Adrenal gland (tissue), 12 donors: Measurements from ENCODE around the gene NIPAL3. TPM values are rescaled to one million over a fixed set of nuclear protein-coding genes. Genes with fewer than 3 reads are reported as not detected.

Source experiments
- DNase-seq, 7 donors: peaks; one replicate each; pipeline ENCODE4 v3.0.0-alpha.2; 2019 to 2020
- H3K27ac ChIP-seq, 5 donors: fragments of 200-600 bp; sonication (generic) in 4 of 5; 1 replicate in 3 of 5; 2 replicates in 2 of 5; pipeline versions ENCODE4 v1.5.1 to v1.8.0; 2016 to 2020; ENCODE audit warnings: mild to moderate bottlenecking in 1 of 5
- H3K27me3 ChIP-seq: fragments of 200-600 bp; 2 replicates; pipeline ENCODE4 v1.8.0; 2021
- H3K36me3 ChIP-seq, 2 donors: fragments of 200-600 bp; replicated peaks in 1 of 2; 1 replicate in 1 of 2; 2 replicates in 1 of 2; pipeline versions ENCODE4 v1.5.1 to v1.8.0; 2018 to 2022
- H3K4me1 ChIP-seq, 2 donors: fragments of 200-600 bp; replicated peaks in 1 of 2; 1 replicate in 1 of 2; 2 replicates in 1 of 2; pipeline versions ENCODE4 v1.5.1 to v1.8.0; 2018 to 2021
- H3K4me3 ChIP-seq, 4 donors: fragments of 200-600 bp; sonication (generic) in 3 of 4; one replicate each; pipeline ENCODE4 v1.5.1; 2016 to 2018
- H3K9me3 ChIP-seq, 3 donors: fragments of 200-600 bp; sonication (generic) in 1 of 3; replicated peaks in 1 of 3; 1 replicate in 2 of 3; 2 replicates in 1 of 3; pipeline versions ENCODE4 v1.5.1 to v1.8.0; 2016 to 2021
- POLR2A ChIP-seq, 2 donors: fragments of 450-650 bp; IDR thresholded peaks; one replicate each; pipeline ENCODE4 v1.6.1; 2017; ENCODE audit warnings: antibody characterized with exemption in 2 of 2, mild to moderate bottlenecking in 2 of 2, moderate library complexity in 1 of 2
- WGBS, 4 donors: extraction: QIAGEN DNeasy Blood & Tissue Kit in 2 of 4; methylation state at CpG; one replicate each; pipeline versions ENCODE4 v1.1.5 to v1.1.7; 2013 to 2017; 5-methylcytosine and 5-hydroxymethylcytosine counted together
- intact Hi-C, 2 donors: fragments of 100-400 bp; cut with DNase I; formaldehyde crosslinking; loops; one replicate each; pipeline versions ENCODE4 v1.14.1 to v1.15.0; 2022 to 2023
- polyA plus RNA-seq, 3 donors: library from polyadenylated mRNA; stranded (reverse); fragments of 200-250 nt in 2 of 3; fragments of 350-450 nt in 1 of 3; fragmentation: Illumina TruSeq in 1 of 3; extraction: RNeasy Lipid Tissue Mini Kit (QIAGEN cat#74804) in 1 of 3; gene quantifications; one replicate each; pipeline ENCODE4 v1.2.3, GENCODE V29; 2013 to 2014
- total RNA-seq, 9 donors: library from RNA; depleted of rRNA in 4 of 9; stranded (reverse); fragments of >200 nt in 4 of 9; fragments of 120-200 nt in 1 of 9; fragmentation: NEBNext Ultra II Directional in 1 of 9; extraction: Animal tissue kit (Norgen Biotek cat#: 25700) in 1 of 9; gene quantifications; one replicate each; pipeline versions ENCODE4 v1.1.0 to v1.2.4, GENCODE V29; 2013 to 2023
- TF ChIP-seq, protein P1 (sequence below), 6 experiments: fragments of 450-650 bp in 4 of 6; fragments of 200-600 bp in 2 of 6; sonication (generic) in 1 of 6; IDR thresholded peaks; 1 replicate in 5 of 6; 2 replicates in 1 of 6; pipeline versions ENCODE4 v1.5.1 to v1.8.0; 2016 to 2021; ENCODE audit warnings: antibody characterized with exemption in 6 of 6, mild to moderate bottlenecking in 2 of 6, moderate library complexity in 1 of 6
- donor health status: healthy with polysubstance abuse.
- donor health status: Bipolar disorder and iron deficiency.
- donor health status: DM: yes; HTN: yes; CAD: no.
- donor health status: DM: no; HTN: no; CAD: no.
- donor health status: DM: no; HTN: no; CAD: no.
- donor health status: DM: yes; HTN: yes; CAD: no.

The NIPAL3 gene
- total and polyA plus RNA-seq, 12 donors: 5.6 to 88.4 (median 28.0) TPM

DNA sequence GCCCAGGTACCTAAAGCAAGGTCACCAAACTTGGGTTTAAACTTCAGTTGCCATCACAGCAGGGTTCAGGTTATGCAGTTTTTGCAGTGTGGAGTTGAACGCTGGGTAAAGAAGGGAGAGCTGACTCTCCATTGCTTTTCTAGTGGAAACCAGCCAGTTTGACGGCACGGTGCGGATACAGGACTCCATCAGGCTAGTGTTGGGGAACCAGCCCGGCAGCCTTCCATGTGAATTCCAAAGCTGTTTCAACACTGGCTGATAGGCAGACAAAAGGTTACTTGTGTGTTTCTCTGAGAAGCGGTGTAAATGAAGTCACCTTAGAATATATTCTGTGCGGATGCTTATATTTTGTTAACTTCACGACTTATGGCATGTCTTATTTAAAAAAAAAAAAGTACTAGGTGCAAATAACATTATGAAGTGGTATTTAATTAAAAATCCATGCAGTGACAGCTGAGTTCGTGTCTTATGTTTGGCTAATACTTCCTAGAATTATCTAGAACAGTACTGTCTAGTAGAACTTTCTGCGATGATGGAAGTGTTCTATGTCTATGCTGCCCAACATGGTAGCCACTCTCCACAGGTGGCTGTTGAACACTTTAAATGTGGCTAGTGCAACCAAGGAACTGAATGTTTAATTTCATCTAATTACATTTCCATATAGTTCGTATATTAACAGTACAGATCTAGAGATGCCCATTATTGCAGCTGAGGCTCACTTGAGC lies 57.1 kb downstream of the NIPAL3 start:
- H3K36me3 ChIP-seq: no peaks in the 10 kb centered on the region
- H3K27ac ChIP-seq: no peak overlapping the region
- 88 to 92% (median 89%) methylated on average over 11 of the region's 11 CpGs for WGBS, 4 donors
- H3K27me3 ChIP-seq: no peaks in the 10 kb centered on the region
- H3K4me1 ChIP-seq: no peaks in the 10 kb centered on the region
- no peak for TF ChIP-seq POLR2A (IDR thresholded peaks at IDR 0.05)
- TF ChIP-seq, protein P1, sequence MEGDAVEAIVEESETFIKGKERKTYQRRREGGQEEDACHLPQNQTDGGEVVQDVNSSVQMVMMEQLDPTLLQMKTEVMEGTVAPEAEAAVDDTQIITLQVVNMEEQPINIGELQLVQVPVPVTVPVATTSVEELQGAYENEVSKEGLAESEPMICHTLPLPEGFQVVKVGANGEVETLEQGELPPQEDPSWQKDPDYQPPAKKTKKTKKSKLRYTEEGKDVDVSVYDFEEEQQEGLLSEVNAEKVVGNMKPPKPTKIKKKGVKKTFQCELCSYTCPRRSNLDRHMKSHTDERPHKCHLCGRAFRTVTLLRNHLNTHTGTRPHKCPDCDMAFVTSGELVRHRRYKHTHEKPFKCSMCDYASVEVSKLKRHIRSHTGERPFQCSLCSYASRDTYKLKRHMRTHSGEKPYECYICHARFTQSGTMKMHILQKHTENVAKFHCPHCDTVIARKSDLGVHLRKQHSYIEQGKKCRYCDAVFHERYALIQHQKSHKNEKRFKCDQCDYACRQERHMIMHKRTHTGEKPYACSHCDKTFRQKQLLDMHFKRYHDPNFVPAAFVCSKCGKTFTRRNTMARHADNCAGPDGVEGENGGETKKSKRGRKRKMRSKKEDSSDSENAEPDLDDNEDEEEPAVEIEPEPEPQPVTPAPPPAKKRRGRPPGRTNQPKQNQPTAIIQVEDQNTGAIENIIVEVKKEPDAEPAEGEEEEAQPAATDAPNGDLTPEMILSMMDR (IDR thresholded peaks at IDR 0.05): no peak
- H3K4me3 ChIP-seq: no peak overlapping the region
- no peaks in the 10 kb centered on the region for H3K9me3 ChIP-seq
- DNase-seq: no peak
- intact Hi-C loops: no loop called here

DNA sequence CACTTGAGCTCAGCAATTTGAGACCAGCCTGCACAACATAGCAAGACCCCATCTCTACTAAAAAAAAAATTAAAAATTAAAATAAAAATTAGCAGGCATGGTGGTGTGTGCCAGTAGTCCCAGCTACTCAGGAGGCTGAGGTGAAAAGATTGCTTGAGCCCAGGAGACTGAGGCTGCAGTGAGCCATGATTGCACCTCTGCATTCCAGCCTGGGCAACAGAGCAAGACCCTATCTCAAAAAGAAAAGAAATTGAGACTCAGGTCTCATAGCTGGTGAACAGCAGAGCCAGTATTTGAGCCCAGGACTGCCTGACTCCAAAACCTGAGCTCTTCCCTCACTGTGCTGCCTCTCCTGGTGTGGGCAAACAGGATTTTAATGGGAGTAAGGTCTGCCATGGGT lies 58.6 kb downstream of the NIPAL3 start:
- no peaks in the 10 kb centered on the region for H3K9me3 ChIP-seq
- TF ChIP-seq, protein P1 (IDR thresholded peaks at IDR 0.05): no peak
- no peak for TF ChIP-seq POLR2A (IDR thresholded peaks at IDR 0.05)
- DNase-seq: no peak
- no peaks in the 10 kb centered on the region for H3K4me1 ChIP-seq
- no peak overlapping the region for H3K4me3 ChIP-seq
- no peaks in the 10 kb centered on the region for H3K36me3 ChIP-seq
- no peak overlapping the region for H3K27ac ChIP-seq
- intact Hi-C loops: no loop called here
- no peaks in the 10 kb centered on the region for H3K27me3 ChIP-seq

DNA sequence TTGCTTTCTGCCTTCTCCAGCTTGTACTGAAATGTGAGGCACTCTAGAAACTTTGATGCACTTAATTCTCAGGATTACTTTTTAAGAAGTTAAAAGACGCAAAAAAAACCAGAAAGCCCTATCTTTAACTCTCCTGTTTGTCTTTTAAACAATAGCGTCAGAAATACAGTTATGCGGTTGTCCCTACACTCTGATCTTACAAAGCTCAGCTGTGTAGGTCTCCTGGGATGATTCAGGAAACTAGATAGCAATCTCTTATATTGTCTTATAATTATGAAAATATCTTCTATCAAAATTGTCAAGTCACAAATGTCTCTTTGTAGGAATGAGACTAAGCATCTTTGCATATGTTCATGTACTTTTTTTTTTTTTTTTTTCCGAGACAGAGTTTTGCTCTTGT lies 60.1 kb downstream of the NIPAL3 start:
- DNase-seq: no peak
- Histone ChIP-seq H3K4me3 (no peak overlapping the region), H3K36me3 (no peaks in the 10 kb centered on the region), H3K9me3 (no peaks in the 10 kb centered on the region), H3K27ac (no peak overlapping the region), H3K4me1 (no peaks in the 10 kb centered on the region), H3K27me3 (no peaks in the 10 kb centered on the region)
- intact Hi-C loops: no loop called here
- TF ChIP-seq, protein P1 (IDR thresholded peaks at IDR 0.05): no peak
- no peak for TF ChIP-seq POLR2A (IDR thresholded peaks at IDR 0.05)
- 87 to 91% (median 90%) methylated on average over 4 of the region's 4 CpGs for WGBS, 4 donors

DNA sequence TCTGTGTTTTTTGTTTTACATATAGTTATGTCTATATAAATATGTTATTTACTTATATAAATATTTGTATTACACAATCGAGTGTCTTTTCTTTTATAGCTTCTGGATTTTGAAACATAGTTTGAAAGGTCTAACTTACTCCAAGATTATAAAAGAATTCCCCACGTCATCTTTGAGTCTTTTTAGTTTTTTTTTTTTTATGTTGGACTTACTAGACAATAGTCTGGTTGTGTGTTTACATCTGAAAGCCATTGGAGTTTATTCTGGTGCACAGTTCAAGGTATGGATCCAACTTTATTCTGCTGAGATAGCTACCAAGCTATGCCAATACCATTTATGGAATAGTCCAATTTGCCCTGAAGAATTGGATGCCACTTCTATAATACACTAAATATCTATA lies 61.0 kb downstream of the NIPAL3 start:
- Histone ChIP-seq H3K36me3 (no peaks in the 10 kb centered on the region), H3K9me3 (no peaks in the 10 kb centered on the region), H3K4me3 (no peak overlapping the region), H3K4me1 (no peaks in the 10 kb centered on the region), H3K27me3 (no peaks in the 10 kb centered on the region), H3K27ac (no peak overlapping the region)
- DNase-seq: no peak
- WGBS, 4 donors: 76 to 89% (median 78%) methylated on average over 2 of the region's 2 CpGs
- intact Hi-C loops: no loop called here
- TF ChIP-seq, protein P1 (IDR thresholded peaks at IDR 0.05): no peak
- no peak for TF ChIP-seq POLR2A (IDR thresholded peaks at IDR 0.05)
